MM.1S (cell line): ENCODE results near the gene C11orf21.
A peak's percentile ranks its signal among the peaks of the same experiment; 100 is the strongest.

Experiments
- DNase-seq: peaks from one replicate; pipeline ENCODE4 v3.0.0-alpha.2; 2015
- H2AFZ ChIP-seq: fragments of 300-600 bp; sonication (generic); 2 replicates; pipeline ENCODE4 v1.6.0; 2016; ENCODE audit warnings: antibody characterized with exemption, low read length
- H3F3A ChIP-seq: fragments of 300-600 bp; sonication (generic); 2 replicates; pipeline ENCODE4 v1.6.1; 2016; ENCODE audit warnings: mild to moderate bottlenecking, antibody characterized with exemption, low read length, moderate library complexity, mixed read lengths; ENCODE audit not compliant: insufficient read depth
- H3K27ac ChIP-seq: fragments of 300-600 bp; sonication (generic); 2 replicates; pipeline ENCODE4 v1.5.1; 2016; ENCODE audit warnings: mild to moderate bottlenecking, low read length
- H3K27me3 ChIP-seq: fragments of 300-600 bp; sonication (generic); replicated peaks from 2 replicates; pipeline ENCODE4 v1.6.0; 2016; ENCODE audit warnings: low read length; ENCODE audit not compliant: insufficient read depth
- H3K36me3 ChIP-seq: fragments of 300-600 bp; sonication (generic); replicated peaks from 2 replicates; pipeline ENCODE4 v1.6.1; 2016; ENCODE audit warnings: mild to moderate bottlenecking, low read length, mixed read lengths; ENCODE audit not compliant: insufficient read depth
- H3K4me1 ChIP-seq: fragments of 300-600 bp; sonication (generic); 2 replicates; pipeline ENCODE4 v1.6.1; 2016; ENCODE audit warnings: low read length, mixed read lengths
- H3K4me2 ChIP-seq: fragments of 300-600 bp; sonication (generic); 2 replicates; pipeline ENCODE4 v1.6.0; 2016; ENCODE audit warnings: low read depth, low read length
- H3K4me3 ChIP-seq: fragments of 300-600 bp; sonication (generic); 2 replicates; pipeline ENCODE4 v1.5.1; 2016; ENCODE audit warnings: low read length, mixed read lengths
- H3K79me2 ChIP-seq: fragments of 300-600 bp; sonication (generic); 2 replicates; pipeline ENCODE4 v1.6.1; 2016; ENCODE audit warnings: mixed run types, low read length, mixed read lengths
- H3K9ac ChIP-seq: fragments of 300-600 bp; sonication (generic); 2 replicates; pipeline ENCODE4 v1.6.1; 2016; ENCODE audit warnings: low read length, mixed read lengths
- H3K9me2 ChIP-seq: fragments of 300-600 bp; sonication (generic); replicated peaks from 2 replicates; pipeline ENCODE4 v1.6.1; 2016; ENCODE audit warnings: mild to moderate bottlenecking, low read length, mixed read lengths; ENCODE audit not compliant: insufficient read depth
- H3K9me3 ChIP-seq: fragments of 300-600 bp; sonication (generic); replicated peaks from 2 replicates; pipeline ENCODE4 v1.6.1; 2016; ENCODE audit warnings: mild to moderate bottlenecking, low read length, mixed read lengths; ENCODE audit not compliant: insufficient read depth
- H4K20me1 ChIP-seq: fragments of 300-600 bp; sonication (generic); 2 replicates; pipeline ENCODE4 v1.6.1; 2016; ENCODE audit warnings: mild to moderate bottlenecking, low read length, moderate library complexity, mixed read lengths; ENCODE audit not compliant: insufficient read depth
- CTCF ChIP-seq: fragments of 300-600 bp; sonication (generic); IDR thresholded peaks from 2 replicates; pipeline ENCODE4 v1.5.1; 2016; ENCODE audit warnings: antibody characterized with exemption, low read length, mixed read lengths
- EZH2 ChIP-seq: fragments of 300-600 bp; sonication (generic); optimal IDR thresholded peaks from 2 replicates; pipeline ENCODE3; 2017; ENCODE audit warnings: low read depth, mild to moderate bottlenecking, antibody characterized with exemption, low read length, mixed read lengths
- EZH2phosphoT487 ChIP-seq: fragments of 300-600 bp; sonication (generic); IDR thresholded peaks from 2 replicates; pipeline ENCODE4 v1.6.1; 2018; ENCODE audit warnings: antibody characterized with exemption, low read length

Gene C11orf21

GRCh38 chr11:2301631-2302305 lies at the start of gene C11orf21, which contains the start of gene TSPAN32:
Gene C11orf21 (minus strand): TSS chr11:2301918. CDS start chr11:2301808, 110 bp downstream.
Gene TSPAN32 (plus strand): TSS chr11:2302013. CDS start chr11:2302150, 137 bp downstream.
- Histone ChIP-seq H3K4me3 (no peak within 1 kb of the TSS), H4K20me1 (no peaks in the 10 kb centered on the region), H3K9me2 (no peaks in the 10 kb centered on the region), H2AFZ (no peak within 1 kb of the TSS), H3K27ac (no peak within 1 kb of the TSS), H3K79me2 (no peaks in the 10 kb centered on the region), H3K9me3 (no peaks in the 10 kb centered on the region), H3K4me1 (peaks cover 10% of the 10 kb centered on the region), H3K4me2 (peak within 1 kb of the TSS; percentile 25; the same call in 1 of the 2 replicates), H3K36me3 (no peaks in the 10 kb centered on the region), H3F3A (no peaks in the 10 kb centered on the region), H3K27me3 (peaks cover 64% of the 10 kb centered on the region), H3K9ac (no peak within 1 kb of the TSS)
- no peak for DNase-seq
- no peak for TF ChIP-seq CTCF
- no peak for TF ChIP-seq EZH2phosphoT487
- no peak for TF ChIP-seq EZH2

- Histone ChIP-seq H3K79me2 (no peaks in the 10 kb centered on the region), H2AFZ (no peak overlapping the region), H3K4me2 (no peak overlapping the region), H3K36me3 (no peaks in the 10 kb centered on the region), H3K27ac (no peak overlapping the region), H3K4me3 (no peak overlapping the region), H3K9ac (no peak overlapping the region), H3K27me3 (peaks cover 92% of the 10 kb centered on the region), H3K9me2 (no peaks in the 10 kb centered on the region), H3K4me1 (no peaks in the 10 kb centered on the region), H3K9me3 (no peaks in the 10 kb centered on the region), H4K20me1 (no peaks in the 10 kb centered on the region), H3F3A (no peaks in the 10 kb centered on the region)
- no peak for DNase-seq
- TF ChIP-seq EZH2phosphoT487 (no peak), CTCF (no peak), EZH2 (no peak)
These were observed 47.3 kb upstream of the C11orf21 start for GRCh38 chr11:2348986-2349385.

GRCh38 chr11:2347308-2347830 lies 45.7 kb upstream of the C11orf21 start:
- Histone ChIP-seq H3K4me3 (no peak overlapping the region), H3K27me3 (peaks cover 85% of the 10 kb centered on the region), H4K20me1 (no peaks in the 10 kb centered on the region), H3K4me2 (no peak overlapping the region), H3K27ac (no peak overlapping the region), H3K4me1 (no peaks in the 10 kb centered on the region), H3K9me2 (no peaks in the 10 kb centered on the region), H3F3A (no peaks in the 10 kb centered on the region), H3K79me2 (no peaks in the 10 kb centered on the region), H3K36me3 (no peaks in the 10 kb centered on the region), H3K9ac (no peak overlapping the region), H2AFZ (no peak overlapping the region), H3K9me3 (no peaks in the 10 kb centered on the region)
- no peak for TF ChIP-seq EZH2
- no peak for TF ChIP-seq EZH2phosphoT487
- TF ChIP-seq CTCF: no peak
- DNase-seq: no peak
